NT2/D1 (cell line): Measurements from ENCODE around the gene METTL1.

Source experiments
- DNase-seq: peaks from one replicate; pipeline ENCODE4 v3.0.0-alpha.2; 2011; ENCODE audit warnings: low read depth, low spot score
- H3K27me3 ChIP-seq: 2 replicates; pipeline ENCODE4 v1.6.0; 2011; ENCODE audit warnings: mild to moderate bottlenecking; ENCODE audit not compliant: insufficient read length, insufficient read depth
- H3K36me3 ChIP-seq: 2 replicates; pipeline ENCODE4 v1.6.1; 2011; ENCODE audit warnings: mild to moderate bottlenecking, low read length, mixed read lengths; ENCODE audit not compliant: insufficient read depth, insufficient read length
- H3K4me1 ChIP-seq: 2 replicates; pipeline ENCODE4 v1.5.1; 2011; ENCODE audit not compliant: insufficient read depth, insufficient read length
- H3K4me3 ChIP-seq: 2 replicates; pipeline ENCODE4 v1.5.1; 2011; ENCODE audit warnings: low read depth; ENCODE audit not compliant: insufficient read length
- H3K9ac ChIP-seq: 2 replicates; pipeline ENCODE4 v1.6.0; 2011; ENCODE audit warnings: low read depth; ENCODE audit not compliant: insufficient read length
- H3K9me3 ChIP-seq: 2 replicates; pipeline ENCODE4 v1.5.1; 2011; ENCODE audit warnings: mild to moderate bottlenecking, low read length; ENCODE audit not compliant: insufficient read depth
- SUZ12 ChIP-seq: IDR thresholded peaks from 2 replicates; pipeline ENCODE4 v1.6.1; 2011; ENCODE audit not compliant: insufficient read length, insufficient read depth; ENCODE audit errors: extremely low read depth
- YY1 ChIP-seq: IDR thresholded peaks from 2 replicates; pipeline ENCODE4 v1.6.1; 2011; ENCODE audit not compliant: insufficient read length, insufficient read depth
- ZNF274 ChIP-seq: IDR thresholded peaks from 2 replicates; pipeline ENCODE4 v1.6.1; 2011; ENCODE audit warnings: mild to moderate bottlenecking, low read depth, low read length

Gene METTL1

GRCh38 chr12:57781801-57782200 is 9.9 kb upstream of the METTL1 start:
- Histone ChIP-seq H3K27me3 (no peaks in the 10 kb centered on the region), H3K9me3 (no peaks in the 10 kb centered on the region), H3K36me3 (peaks cover 38% of the 10 kb centered on the region), H3K4me1 (no peaks in the 10 kb centered on the region), H3K9ac (no peak overlapping the region), H3K4me3 (no peak overlapping the region)
- DNase-seq: no peak
- TF ChIP-seq SUZ12 (no peak), YY1 (no peak), ZNF274 (no peak)

GRCh38 chr12:57781244-57781643 is 9.3 kb upstream of the METTL1 start:
- no peaks in the 10 kb centered on the region for H3K27me3 ChIP-seq
- DNase-seq: no peak
- no peaks in the 10 kb centered on the region for H3K9me3 ChIP-seq
- no peaks in the 10 kb centered on the region for H3K4me1 ChIP-seq
- H3K4me3 ChIP-seq: no peak overlapping the region
- no peak overlapping the region for H3K9ac ChIP-seq
- H3K36me3 ChIP-seq: peaks cover 33% of the 10 kb centered on the region
- no peak for TF ChIP-seq ZNF274
- TF ChIP-seq SUZ12: no peak
- TF ChIP-seq YY1: no peak

DNA sequence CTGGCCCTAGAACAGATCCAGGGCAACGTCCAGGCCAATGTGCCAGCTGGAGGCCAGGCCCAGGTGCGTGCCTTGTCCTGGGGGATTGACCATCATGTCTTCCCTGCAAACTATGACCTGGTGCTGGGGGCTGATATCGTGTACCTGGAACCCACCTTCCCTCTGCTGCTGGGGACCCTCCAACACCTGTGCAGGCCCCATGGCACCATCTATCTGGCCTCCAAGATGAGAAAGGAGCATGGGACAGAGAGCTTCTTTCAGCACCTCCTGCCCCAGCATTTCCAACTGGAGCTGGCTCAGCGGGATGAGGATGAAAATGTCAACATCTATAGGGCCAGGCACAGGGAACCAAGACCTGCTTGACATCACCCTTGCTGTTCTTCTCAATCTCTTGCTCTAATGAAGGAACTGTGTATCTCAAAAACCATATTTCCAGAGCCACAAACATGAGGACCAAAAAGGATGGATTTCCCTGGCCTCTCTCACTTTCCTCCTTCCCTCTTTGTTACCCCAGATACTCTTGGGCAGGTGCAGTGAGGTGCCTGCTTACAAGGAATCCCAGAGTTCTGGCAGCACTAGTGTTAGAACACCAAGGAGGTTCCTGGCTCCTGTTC is 8.5 kb upstream of the METTL1 start:
- DNase-seq: no peak
- Histone ChIP-seq H3K9ac (no peak overlapping the region), H3K4me1 (no peaks in the 10 kb centered on the region), H3K9me3 (no peaks in the 10 kb centered on the region), H3K27me3 (no peaks in the 10 kb centered on the region), H3K36me3 (peaks cover 27% of the 10 kb centered on the region), H3K4me3 (no peak overlapping the region)
- TF ChIP-seq ZNF274 (no peak), YY1 (no peak), SUZ12 (no peak)

- no peak for DNase-seq
- H3K27me3 ChIP-seq: no peaks in the 10 kb centered on the region
- H3K9ac ChIP-seq: no peak overlapping the region
- TF ChIP-seq ZNF274 (no peak), SUZ12 (no peak), YY1 (no peak)
- no peaks in the 10 kb centered on the region for H3K9me3 ChIP-seq
- H3K36me3 ChIP-seq: peaks cover 24% of the 10 kb centered on the region
- H3K4me3 ChIP-seq: no peak overlapping the region
- H3K4me1 ChIP-seq: no peaks in the 10 kb centered on the region
Measured at GRCh38 chr12:57779736-57780135, 7.8 kb upstream of the METTL1 start.

GRCh38 chr12:57777911-57778310 is 6.0 kb upstream of the METTL1 start:
- Histone ChIP-seq H3K4me3 (no peak overlapping the region), H3K9ac (no peak overlapping the region), H3K36me3 (peaks cover 13% of the 10 kb centered on the region), H3K9me3 (no peaks in the 10 kb centered on the region), H3K27me3 (no peaks in the 10 kb centered on the region), H3K4me1 (no peaks in the 10 kb centered on the region)
- no peak for TF ChIP-seq YY1
- no peak for TF ChIP-seq SUZ12
- TF ChIP-seq ZNF274: no peak
- no peak for DNase-seq

GRCh38 chr12:57777367-57777766 is 5.5 kb upstream of the METTL1 start:
- Histone ChIP-seq H3K4me3 (no peak overlapping the region), H3K4me1 (no peaks in the 10 kb centered on the region), H3K9ac (no peak overlapping the region), H3K9me3 (no peaks in the 10 kb centered on the region), H3K27me3 (no peaks in the 10 kb centered on the region), H3K36me3 (peaks cover 13% of the 10 kb centered on the region)
- no peak for TF ChIP-seq ZNF274
- TF ChIP-seq SUZ12: no peak
- no peak for TF ChIP-seq YY1
- DNase-seq: no peak

DNA sequence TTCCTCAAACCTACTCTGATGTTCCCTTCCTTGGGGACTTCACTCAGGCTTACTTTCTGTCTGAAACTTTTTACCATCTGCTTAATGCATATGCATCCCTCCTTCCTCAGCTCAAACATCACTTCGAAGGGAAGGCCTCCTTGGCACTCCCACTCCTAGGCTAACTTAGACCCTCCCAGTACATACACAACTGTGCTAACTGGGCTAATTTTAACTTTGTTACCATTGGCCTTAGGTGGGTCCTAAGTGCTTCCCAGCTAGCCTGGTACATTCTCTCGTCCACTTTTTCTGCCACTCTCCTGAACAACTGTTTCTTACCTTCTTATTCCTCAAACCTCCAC is 4.3 kb upstream of the METTL1 start:
- no peak for TF ChIP-seq YY1
- TF ChIP-seq ZNF274: no peak
- no peak for TF ChIP-seq SUZ12
- no peaks in the 10 kb centered on the region for H3K9me3 ChIP-seq
- no peak overlapping the region for H3K4me3 ChIP-seq
- no peak overlapping the region for H3K9ac ChIP-seq
- no peaks in the 10 kb centered on the region for H3K27me3 ChIP-seq
- no peaks in the 10 kb centered on the region for H3K4me1 ChIP-seq
- H3K36me3 ChIP-seq: peaks cover 13% of the 10 kb centered on the region
- no peak for DNase-seq
